Right lobe of liver (tissue), 6 donors: ENCODE results near the gene CD300LB. TPM values are rescaled to one million over a fixed set of nuclear protein-coding genes. Genes with fewer than 3 reads are reported as not detected.

Experiments used
- ATAC-seq, 4 donors: fragments of 200-7000 bp; cut with Tn5 transposase; one replicate each; pipeline ENCODE4 v1.9.1; 2020; ENCODE audit warnings: mild to moderate bottlenecking in 4 of 4, moderate library complexity in 4 of 4
- DNase-seq, 3 donors: peaks; one replicate each; pipeline ENCODE4 v3.0.0-alpha.2; 2020
- H3K27ac ChIP-seq, 3 donors: fragments of 200-600 bp; one replicate each; pipeline ENCODE4 v1.8.0; 2022
- H3K27me3 ChIP-seq, 2 donors: fragments of 200-600 bp; one replicate each; pipeline ENCODE4 v1.8.0; 2022
- H3K36me3 ChIP-seq, 4 donors: fragments of 200-600 bp; sonication (generic) in 1 of 4; one replicate each; pipeline versions ENCODE4 v1.5.1 to v1.8.0; 2017 to 2022; ENCODE audit warnings: control low read depth in 1 of 4
- H3K4me1 ChIP-seq, 4 donors: fragments of 200-600 bp; sonication (generic) in 1 of 4; one replicate each; pipeline versions ENCODE4 v1.5.1 to v1.8.0; 2017 to 2022; ENCODE audit warnings: control low read depth in 1 of 4
- H3K4me3 ChIP-seq, 3 donors: fragments of 200-600 bp; one replicate each; pipeline ENCODE4 v1.8.0; 2022
- H3K9me3 ChIP-seq, 4 donors: fragments of 200-600 bp; sonication (generic) in 1 of 4; one replicate each; pipeline versions ENCODE4 v1.5.1 to v1.8.0; 2017 to 2022; ENCODE audit warnings: control low read depth in 1 of 4
- CTCF ChIP-seq, 4 donors: fragments of 200-600 bp in 3 of 4; fragments of 450-650 bp in 1 of 4; IDR thresholded peaks; one replicate each; pipeline versions ENCODE4 v1.5.1 to v1.8.0; 2016 to 2022; ENCODE audit warnings: antibody characterized with exemption in 4 of 4, mild to moderate bottlenecking in 2 of 4
- POLR2A ChIP-seq: fragments of 450-650 bp; IDR thresholded peaks from one replicate; pipeline ENCODE4 v1.6.1; 2017; ENCODE audit warnings: antibody characterized with exemption, mild to moderate bottlenecking
- WGBS: methylation state at CpG from one replicate; pipeline ENCODE4 v1.1.6; 2018; ENCODE audit warnings: low coverage, low lambda C conversion rate; ENCODE audit not compliant: insufficient coverage; ENCODE audit errors: missing lambda C conversion rate; 5-methylcytosine and 5-hydroxymethylcytosine counted together
- intact Hi-C, 2 donors: fragments of 100-400 bp; cut with DNase I; formaldehyde crosslinking; loops; one replicate each; pipeline versions ENCODE4 v1.11.2 to v1.14.1; 2022
- total RNA-seq, 6 experiments: library from RNA; depleted of rRNA in 2 of 6; stranded (reverse); fragments of >200 nt in 2 of 6; fragmentation: NEBNext Ultra II Directional in 3 of 6; extraction: Animal tissue kit (Norgen Biotek cat#: 25700) in 3 of 6; gene quantifications; one replicate each; pipeline versions ENCODE4 v1.1.0 to v1.2.4, GENCODE V29; 2016 to 2023
- donor health status: DM: no; HTN: yes; CAD: no.
- donor health status: DM: no; HTN: no; CAD: no.
- donor health status: DM: no; HTN: no; CAD: no.
- donor health status: DM: no; HTN: yes; CAD: no.
- donor health status: DM: no; HTN: yes; CAD: no.

The CD300LB gene
- total RNA-seq, 6 experiments from 2014 or later = 0.07 to 0.33 (median 0.21) TPM

GRCh38 chr17:74567397-74567796 is 36.1 kb upstream of the CD300LB start, which contains the start of gene CD300H:
Gene CD300H, minus strand, starts transcription at chr17:74567509.
- no peak within 1 kb of the TSS for H3K4me3 ChIP-seq
- peak; percentile 29 to 60 (median 42) for ATAC-seq
- intact Hi-C loops = no loop called here
- H3K9me3 ChIP-seq = no peaks in the 10 kb centered on the region
- no peak within 1 kb of the TSS for H3K27ac ChIP-seq
- H3K36me3 ChIP-seq = no peaks in the 10 kb centered on the region
- no peaks in the 10 kb centered on the region for H3K27me3 ChIP-seq
- H3K4me1 ChIP-seq = no peaks in the 10 kb centered on the region
- 38% methylated on average over 1 of the region's 2 CpGs for WGBS
- TF ChIP-seq CTCF (IDR thresholded peaks at IDR 0.05) (no peak), POLR2A (no peak)
- DNase-seq = no peak

- H3K4me3 ChIP-seq = no peak overlapping the region
- no peaks in the 10 kb centered on the region for H3K27me3 ChIP-seq
- peak; percentile 20 to 57 (median 42) for ATAC-seq
- no peak for DNase-seq
- TF ChIP-seq CTCF (IDR thresholded peaks at IDR 0.05) = peak in 3 of 4 donors; percentile 33 to 44 (median 40)
- no peak for TF ChIP-seq POLR2A
- intact Hi-C loops = no loop called here
- WGBS = 44% methylated on average over 6 of the region's 9 CpGs
- no peaks in the 10 kb centered on the region for H3K4me1 ChIP-seq
- no peaks in the 10 kb centered on the region for H3K36me3 ChIP-seq
- no peak overlapping the region for H3K27ac ChIP-seq
- H3K9me3 ChIP-seq = no peaks in the 10 kb centered on the region
Measured at GRCh38 chr17:74566132-74566753, 35.0 kb upstream of the CD300LB start.

GRCh38 chr17:74565126-74565525 is 33.9 kb upstream of the CD300LB start:
- no peaks in the 10 kb centered on the region for H3K9me3 ChIP-seq
- ATAC-seq (no peak), DNase-seq (no peak)
- H3K4me3 ChIP-seq = no peak overlapping the region
- intact Hi-C loops = no loop called here
- no peaks in the 10 kb centered on the region for H3K4me1 ChIP-seq
- WGBS = 37% methylated on average over 5 of the region's 5 CpGs
- TF ChIP-seq POLR2A = no peak
- TF ChIP-seq CTCF (IDR thresholded peaks at IDR 0.05) = no peak
- no peaks in the 10 kb centered on the region for H3K27me3 ChIP-seq
- H3K27ac ChIP-seq = no peak overlapping the region
- no peaks in the 10 kb centered on the region for H3K36me3 ChIP-seq

GRCh38 chr17:74563358-74563757 is 32.1 kb upstream of the CD300LB start:
- intact Hi-C loops = no loop called here
- Histone ChIP-seq H3K4me1 (no peaks in the 10 kb centered on the region), H3K9me3 (no peaks in the 10 kb centered on the region), H3K27me3 (no peaks in the 10 kb centered on the region), H3K27ac (no peak overlapping the region), H3K36me3 (no peaks in the 10 kb centered on the region), H3K4me3 (no peak overlapping the region)
- DNase-seq = no peak
- 100% methylated on average over 1 of the region's 1 CpG for WGBS
- TF ChIP-seq POLR2A = no peak
- no peak for TF ChIP-seq CTCF (IDR thresholded peaks at IDR 0.05)
- no peak for ATAC-seq
